GM12878 (cell line): ENCODE data around the gene SPIRE1. TPM values are rescaled to one million over a fixed set of nuclear protein-coding genes. Genes with fewer than 3 reads are reported as not detected.

Experiments used
- ATAC-seq: fragments of 200-7000 bp; cut with Tn5 transposase; 3 replicates; pipeline ENCODE4 v1.9.1; 2020; ENCODE audit warnings: mild to moderate bottlenecking, moderate library complexity
- BruUV-seq: library from RNA; stranded (reverse); fragments of 400-500 nt; replicated peaks from 2 replicates; lab custom pipeline; 2021; lab: Mats Ljungman, UMichigan
- CTCF ChIA-PET: fragments of 300-600 bp; sonication (Branson Sonifier 250); formaldehyde crosslinking; extraction: SDS; loops from one replicate; lab custom pipeline; 2021; ENCODE audit warnings: inconsistent platforms; lab: Yijun Ruan, JAX
- POLR2A ChIA-PET: fragments of 350-600 bp; formaldehyde crosslinking; extraction: SDS; loops from one replicate; lab custom pipeline; 2021; ENCODE audit warnings: inconsistent platforms; lab: Charles Lee
- RAD21 ChIA-PET: fragments of 300-600 bp; sonication (Branson Sonifier 250); formaldehyde crosslinking; loops from one replicate; lab custom pipeline; 2023; ENCODE audit warnings: antibody characterized with exemption; ENCODE audit not compliant: unreplicated experiment; lab: Charles Lee
- SMC1A ChIA-PET: fragments of 300-600 bp; sonication (Branson Sonifier 250); formaldehyde crosslinking; loops from one replicate; lab custom pipeline; 2023; ENCODE audit not compliant: unreplicated experiment, uncharacterized antibody; lab: Charles Lee
- DNase-seq: peaks from one replicate; pipeline ENCODE4 v3.0.0-alpha.2; 2011; ENCODE audit warnings: low read depth, low spot score
- FAIRE-seq: peaks from 3 replicates; lab custom pipeline; 2011; peaks lifted over from hg19 to GRCh38; lab: Jason Lieb, UNC
- H2AFZ ChIP-seq: 2 replicates; pipeline ENCODE4 v1.6.0; 2011; ENCODE audit warnings: low read depth, low read length, control low read depth; ENCODE audit not compliant: control insufficient read depth
- H3K27ac ChIP-seq: 2 replicates; pipeline ENCODE4 v1.5.1; 2011; ENCODE audit warnings: control low read depth; ENCODE audit not compliant: control insufficient read depth, insufficient read depth
- H3K27me3 ChIP-seq, 2 experiments: replicated peaks in 1 of 2; 2 replicates each; pipeline versions ENCODE4 v1.6.0 to v1.6.1; 2011; ENCODE audit warnings: low read length in 1 of 2; ENCODE audit not compliant: control insufficient read depth in 2 of 2, insufficient read depth in 2 of 2
- H3K36me3 ChIP-seq, 2 experiments: 2 replicates each; pipeline ENCODE4 v1.5.1; 2011; ENCODE audit warnings: low read length in 1 of 2; ENCODE audit not compliant: control insufficient read depth in 2 of 2, insufficient read depth in 2 of 2
- H3K4me1 ChIP-seq: 2 replicates; pipeline ENCODE4 v1.6.1; 2011; ENCODE audit warnings: mild to moderate bottlenecking, low read length, moderate library complexity, mixed read lengths; ENCODE audit not compliant: control insufficient read depth, insufficient read depth
- H3K4me2 ChIP-seq: 2 replicates; pipeline ENCODE4 v1.6.0; 2011; ENCODE audit warnings: control low read depth; ENCODE audit not compliant: control insufficient read depth, insufficient read depth
- H3K4me3 ChIP-seq: fragments of 200-600 bp; sonication (generic); 2 replicates; pipeline ENCODE4 v1.5.1; 2016
- H3K79me2 ChIP-seq: 2 replicates; pipeline ENCODE4 v1.6.0; 2011; ENCODE audit warnings: low read length; ENCODE audit not compliant: control insufficient read depth, insufficient read depth
- H3K9ac ChIP-seq: 2 replicates; pipeline ENCODE4 v1.8.0; 2011; ENCODE audit warnings: low read length, control low read depth, mixed read lengths; ENCODE audit not compliant: control insufficient read depth, insufficient read depth
- H3K9me3 ChIP-seq: replicated peaks from 3 replicates; pipeline ENCODE4 v1.5.1; 2011; ENCODE audit warnings: mild to moderate bottlenecking, low read length; ENCODE audit not compliant: control insufficient read depth, insufficient read depth
- H4K20me1 ChIP-seq: 2 replicates; pipeline ENCODE4 v1.6.0; 2011; ENCODE audit not compliant: control insufficient read depth, insufficient read depth
- BRCA1 ChIP-seq: IDR thresholded peaks from 2 replicates; pipeline ENCODE4 v1.6.1; 2011; ENCODE audit warnings: low read depth, low read length, improper control_type of control experiment
- EGR1 ChIP-seq, 2 experiments: IDR thresholded peaks; 1 replicate in 1 of 2; 2 replicates in 1 of 2; pipeline ENCODE4 v1.6.1; 2011 to 2012; ENCODE audit warnings: low read depth in 2 of 2, low read length in 2 of 2, borderline replicate concordance in 1 of 2, mild to moderate bottlenecking in 1 of 2, moderate library complexity in 1 of 2
- EZH2 ChIP-seq: IDR thresholded peaks from 2 replicates; pipeline ENCODE4 v1.6.1; 2012; ENCODE audit warnings: low read depth, mild to moderate bottlenecking, control low read depth, inconsistent platforms, low read length, borderline replicate concordance; ENCODE audit not compliant: control insufficient read depth
- IKZF1 ChIP-seq: fragments of 450-650 bp; conservative IDR thresholded peaks from 2 replicates; pipeline ENCODE4 v1.6.1; 2017; ENCODE audit warnings: antibody characterized with exemption, mild to moderate bottlenecking
- MTA2 ChIP-seq: fragments of 450-650 bp; IDR thresholded peaks from 2 replicates; pipeline ENCODE4 v1.6.1; 2016; ENCODE audit warnings: low read depth, mild to moderate bottlenecking, moderate library complexity
- NBN ChIP-seq: fragments of 450-650 bp; IDR thresholded peaks from 2 replicates; pipeline ENCODE4 v1.6.1; 2016
- NFYA ChIP-seq: IDR thresholded peaks from 2 replicates; pipeline ENCODE4 v1.6.1; 2011; ENCODE audit warnings: low read depth, mild to moderate bottlenecking, low read length, improper control_type of control experiment, borderline replicate concordance
- PAX5 ChIP-seq: IDR thresholded peaks from 2 replicates; pipeline ENCODE4 v1.6.1; 2011; ENCODE audit warnings: low read depth, low read length, borderline replicate concordance
- PML ChIP-seq: IDR thresholded peaks from 2 replicates; pipeline ENCODE4 v1.6.1; 2012; ENCODE audit warnings: low read length, inconsistent platforms
- TCF12 ChIP-seq: IDR thresholded peaks from 2 replicates; pipeline ENCODE4 v1.6.1; 2011; ENCODE audit warnings: low read depth, mild to moderate bottlenecking, low read length
- ZNF274 ChIP-seq: IDR thresholded peaks from one replicate; pipeline ENCODE4 v1.8.0; 2011; ENCODE audit not compliant: insufficient read length, insufficient read depth
- WGBS: methylation state at CpG from one replicate; pipeline ENCODE4 v1.1.6; 2016; ENCODE audit warnings: low lambda C conversion rate; ENCODE audit not compliant: insufficient replicate concordance, insufficient coverage; ENCODE audit errors: missing lambda C conversion rate; 5-methylcytosine and 5-hydroxymethylcytosine counted together
- in situ Hi-C: fragments of 300-500 bp; cut with MboI; formaldehyde crosslinking; loops from 9 replicates; pipeline ENCODE4 v1.14.3; 2018; ENCODE audit warnings: mixed read lengths
- intact Hi-C: fragments of 100-400 bp; cut with micrococcal nuclease; formaldehyde crosslinking; loops from one replicate; pipeline ENCODE4 v1.14.2; 2022; ENCODE audit not compliant: unreplicated experiment
- polyA plus RNA-seq, 11 experiments: library from polyadenylated mRNA; depleted of rRNA in 4 of 11; unstranded in 6 of 11; stranded (reverse) in 5 of 11; fragments of >200 nt; fragmentation: Nextera tagmentation in 4 of 11; fragmentation: Illumina TruSeq in 1 of 11; extraction: Ambion mirVana in 4 of 11; extraction: Trizol in 1 of 11; gene quantifications; 1 replicate in 1 of 11; 2 replicates in 10 of 11; pipeline versions ENCODE4 v1.2.1 to v1.2.3, GENCODE V29; 2011 to 2016; ENCODE audit warnings: inconsistent platforms in 2 of 11, missing spikeins in 2 of 11, low read depth in 1 of 11
- total RNA-seq, 4 experiments: library from RNA; depleted of rRNA in 3 of 4; stranded (reverse); fragments of >200 nt in 3 of 4; fragmentation: Illumina TruSeq in 1 of 4; extraction: Trizol in 1 of 4; gene quantifications; 2 replicates each; pipeline versions ENCODE4 v1.2.1 to v1.2.3, GENCODE V29; 2013 to 2021
- TF ChIP-seq, protein P1 (sequence below): IDR thresholded peaks from 2 replicates; pipeline ENCODE4 v1.6.1; 2011; ENCODE audit warnings: mild to moderate bottlenecking, low read depth, low read length, moderate library complexity; ENCODE audit not compliant: insufficient replicate concordance
- TF ChIP-seq, protein P2 (sequence below): fragments of 450-650 bp; IDR thresholded peaks from 2 replicates; pipeline ENCODE4 v1.6.1; 2017; ENCODE audit warnings: mild to moderate bottlenecking, moderate library complexity

Gene SPIRE1
- total and polyA plus RNA-seq, 10 of the 15 experiments (the other 5 are each of a cell fraction or from before 2014, with no cell fraction given) = 0.18 to 9.2 (median 4.3) TPM

DNA sequence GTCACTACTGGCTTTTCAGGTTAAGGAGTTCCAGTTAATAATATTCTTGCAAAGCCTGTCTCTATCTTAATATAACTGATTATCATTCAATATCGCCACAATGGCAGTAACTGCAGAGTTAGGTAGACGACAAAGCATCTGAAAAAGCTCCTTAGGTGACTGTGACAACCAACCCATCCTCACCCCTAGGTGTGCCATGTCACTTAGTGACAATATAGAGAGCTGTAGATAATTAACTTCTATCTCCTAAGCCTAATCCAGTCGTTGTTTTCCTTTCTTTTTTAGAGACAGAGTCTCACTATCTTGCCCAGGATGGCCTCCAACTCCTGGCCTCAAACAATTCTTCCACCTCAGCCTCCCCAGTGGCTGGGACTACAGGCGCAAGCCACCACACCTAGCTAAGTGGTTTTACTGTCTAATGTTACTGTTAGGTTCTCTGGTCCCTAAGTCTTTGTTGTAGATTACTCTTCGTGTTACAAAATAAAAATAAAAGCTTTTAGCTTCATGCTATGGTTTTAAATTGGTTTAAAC, 65.2 kb downstream of the SPIRE1 start:
- intact Hi-C loops (no loop called here), in situ Hi-C loops (no loop called here)
- no peak overlapping the region for H3K9ac ChIP-seq
- no peak overlapping the region for H3K4me2 ChIP-seq
- ATAC-seq = no peak
- H3K4me1 ChIP-seq = no peaks in the 10 kb centered on the region
- RAD21 ChIA-PET = no interaction called here
- H3K27ac ChIP-seq = no peak overlapping the region
- no TSS peak for BruUV-seq
- no peak overlapping the region for H3K4me3 ChIP-seq
- H3K27me3 ChIP-seq = no peaks in the 10 kb centered on the region; a peak in 1 of 4 replicates
- POLR2A ChIA-PET = no interaction called here
- H2AFZ ChIP-seq = no peak overlapping the region
- CTCF ChIA-PET = interaction anchor here (1.0 kb wide), 1 partner anchor 25 kb away, joined by 3 read pairs; no protein-coding TSS in a partner anchor
- TF ChIP-seq BRCA1 = no peak
- TF ChIP-seq TCF12 = no peak
- TF ChIP-seq IKZF1 = no peak
- TF ChIP-seq ZNF274 = no peak
- TF ChIP-seq NFYA = no peak
- no peak for TF ChIP-seq MTA2
- no peak for TF ChIP-seq EZH2
- no peak for TF ChIP-seq PML
- TF ChIP-seq, all 136 proteins: peak for 0
- DNase-seq (no peak), FAIRE-seq (no peak)
- Histone ChIP-seq H4K20me1 (no peaks in the 10 kb centered on the region), H3K9me3 (no peaks in the 10 kb centered on the region), H3K79me2 (no peaks in the 10 kb centered on the region), H3K36me3 (no peaks in the 10 kb centered on the region)
- 33% methylated on average over 5 of the region's 5 CpGs for WGBS
- SMC1A ChIA-PET = interaction anchor here (0.6 kb wide), 1 partner anchor 66 kb away, joined by 3 read pairs; no protein-coding TSS in a partner anchor

DNA sequence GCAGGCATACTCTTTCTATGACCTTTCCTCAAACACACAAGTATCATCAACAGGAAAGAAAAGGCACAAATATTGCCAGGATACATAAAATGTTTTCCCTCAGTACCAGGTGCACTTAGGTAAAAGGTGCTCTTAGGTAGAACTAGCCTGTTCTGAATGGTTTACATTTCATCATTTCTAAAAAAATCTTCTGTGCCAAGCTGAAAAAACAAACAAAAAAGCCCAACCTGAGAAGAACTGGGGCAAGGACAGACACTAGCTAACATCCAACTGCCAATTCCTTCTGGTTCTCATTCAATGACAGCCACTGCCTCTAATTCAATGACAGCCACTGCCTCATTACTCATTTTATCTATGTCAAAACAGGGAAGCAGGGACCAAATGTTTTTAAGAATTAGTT, 68.5 kb downstream of the SPIRE1 start:
- ChIA-PET SMC1A (no interaction called here), RAD21 (no interaction called here), CTCF (no interaction called here), POLR2A (no interaction called here)
- Histone ChIP-seq H3K9me3 (no peaks in the 10 kb centered on the region), H3K4me2 (no peak overlapping the region), H3K79me2 (no peaks in the 10 kb centered on the region), H4K20me1 (no peaks in the 10 kb centered on the region), H3K36me3 (no peaks in the 10 kb centered on the region), H3K4me3 (no peak overlapping the region), H3K9ac (no peak overlapping the region), H2AFZ (no peak overlapping the region), H3K27ac (no peak overlapping the region), H3K27me3 (no peaks in the 10 kb centered on the region; a peak in 1 of 4 replicates), H3K4me1 (no peaks in the 10 kb centered on the region)
- TF ChIP-seq PAX5 (no peak), NBN (no peak), EGR1 (IDR thresholded peaks at IDR 0.05; ENCODE audit: borderline replicate concordance in 1 of 2, low read depth in 2 of 2, low read length in 2 of 2) (no peak)
- TF ChIP-seq, protein P1, sequence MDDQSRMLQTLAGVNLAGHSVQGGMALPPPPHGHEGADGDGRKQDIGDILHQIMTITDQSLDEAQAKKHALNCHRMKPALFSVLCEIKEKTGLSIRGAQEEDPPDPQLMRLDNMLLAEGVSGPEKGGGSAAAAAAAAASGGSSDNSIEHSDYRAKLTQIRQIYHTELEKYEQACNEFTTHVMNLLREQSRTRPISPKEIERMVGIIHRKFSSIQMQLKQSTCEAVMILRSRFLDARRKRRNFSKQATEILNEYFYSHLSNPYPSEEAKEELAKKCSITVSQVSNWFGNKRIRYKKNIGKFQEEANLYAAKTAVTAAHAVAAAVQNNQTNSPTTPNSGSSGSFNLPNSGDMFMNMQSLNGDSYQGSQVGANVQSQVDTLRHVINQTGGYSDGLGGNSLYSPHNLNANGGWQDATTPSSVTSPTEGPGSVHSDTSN = no peak
- TF ChIP-seq, protein P2, sequence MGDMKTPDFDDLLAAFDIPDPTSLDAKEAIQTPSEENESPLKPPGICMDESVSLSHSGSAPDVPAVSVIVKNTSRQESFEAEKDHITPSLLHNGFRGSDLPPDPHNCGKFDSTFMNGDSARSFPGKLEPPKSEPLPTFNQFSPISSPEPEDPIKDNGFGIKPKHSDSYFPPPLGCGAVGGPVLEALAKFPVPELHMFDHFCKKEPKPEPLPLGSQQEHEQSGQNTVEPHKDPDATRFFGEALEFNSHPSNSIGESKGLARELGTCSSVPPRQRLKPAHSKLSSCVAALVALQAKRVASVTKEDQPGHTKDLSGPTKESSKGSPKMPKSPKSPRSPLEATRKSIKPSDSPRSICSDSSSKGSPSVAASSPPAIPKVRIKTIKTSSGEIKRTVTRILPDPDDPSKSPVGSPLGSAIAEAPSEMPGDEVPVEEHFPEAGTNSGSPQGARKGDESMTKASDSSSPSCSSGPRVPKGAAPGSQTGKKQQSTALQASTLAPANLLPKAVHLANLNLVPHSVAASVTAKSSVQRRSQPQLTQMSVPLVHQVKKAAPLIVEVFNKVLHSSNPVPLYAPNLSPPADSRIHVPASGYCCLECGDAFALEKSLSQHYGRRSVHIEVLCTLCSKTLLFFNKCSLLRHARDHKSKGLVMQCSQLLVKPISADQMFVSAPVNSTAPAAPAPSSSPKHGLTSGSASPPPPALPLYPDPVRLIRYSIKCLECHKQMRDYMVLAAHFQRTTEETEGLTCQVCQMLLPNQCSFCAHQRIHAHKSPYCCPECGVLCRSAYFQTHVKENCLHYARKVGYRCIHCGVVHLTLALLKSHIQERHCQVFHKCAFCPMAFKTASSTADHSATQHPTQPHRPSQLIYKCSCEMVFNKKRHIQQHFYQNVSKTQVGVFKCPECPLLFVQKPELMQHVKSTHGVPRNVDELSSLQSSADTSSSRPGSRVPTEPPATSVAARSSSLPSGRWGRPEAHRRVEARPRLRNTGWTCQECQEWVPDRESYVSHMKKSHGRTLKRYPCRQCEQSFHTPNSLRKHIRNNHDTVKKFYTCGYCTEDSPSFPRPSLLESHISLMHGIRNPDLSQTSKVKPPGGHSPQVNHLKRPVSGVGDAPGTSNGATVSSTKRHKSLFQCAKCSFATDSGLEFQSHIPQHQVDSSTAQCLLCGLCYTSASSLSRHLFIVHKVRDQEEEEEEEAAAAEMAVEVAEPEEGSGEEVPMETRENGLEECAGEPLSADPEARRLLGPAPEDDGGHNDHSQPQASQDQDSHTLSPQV = no peak
- no TSS peak for BruUV-seq
- no peak for FAIRE-seq
- ATAC-seq = no peak
- in situ Hi-C loops (no loop called here), intact Hi-C loops (no loop called here)
- DNase-seq = no peak
